Activated B cell treated with CpG ODN at 0.5 μM for 24 hours (primary cell): Measurements from ENCODE around the gene PRKN. TPM values are rescaled to one million over a fixed set of nuclear protein-coding genes. Genes with fewer than 3 reads are reported as not detected.

ENCODE experiments used
- ATAC-seq: fragments of 200-7000 bp; cut with Tn5 transposase; one replicate; pipeline ENCODE4 v1.10.0; 2021; ENCODE audit warnings: low read depth, mild to moderate bottlenecking, moderate library complexity
- CTCF ChIA-PET: fragments of 350-600 bp; sonication (Branson Sonifier 250); formaldehyde crosslinking; loops from one replicate; lab custom pipeline; 2021; ENCODE audit warnings: antibody characterized with exemption; lab: Charles Lee
- POLR2A ChIA-PET: fragments of 350-600 bp; sonication (Branson Sonifier 250); formaldehyde crosslinking; loops from one replicate; lab custom pipeline; 2021; ENCODE audit warnings: antibody characterized with exemption; lab: Charles Lee
- DNase-seq: peaks from one replicate; pipeline ENCODE4 v3.0.0; 2022
- H3K27ac Mint-ChIP-seq: one replicate; pipeline ENCODE4 v1.8.0; 2020; ENCODE audit warnings: mixed read lengths
- H3K27me3 Mint-ChIP-seq: one replicate; pipeline ENCODE4 v1.8.0; 2021; ENCODE audit warnings: mixed read lengths
- H3K36me3 Mint-ChIP-seq: one replicate; pipeline ENCODE4 v1.8.0; 2021; ENCODE audit warnings: low read depth, mixed read lengths
- H3K4me1 Mint-ChIP-seq: one replicate; pipeline ENCODE4 v1.8.0; 2021; ENCODE audit warnings: mixed read lengths
- H3K4me3 Mint-ChIP-seq: one replicate; pipeline ENCODE4 v1.8.0; 2020; ENCODE audit warnings: mild to moderate bottlenecking, mixed read lengths
- H3K9me3 Mint-ChIP-seq: one replicate; pipeline ENCODE4 v1.8.0; 2020; ENCODE audit warnings: mixed read lengths
- intact Hi-C: fragments of 100-400 bp; cut with micrococcal nuclease; formaldehyde crosslinking; loops from one replicate; pipeline ENCODE4 v1.15.1; 2024
- total RNA-seq: library from RNA; stranded (reverse); gene quantifications from 2 replicates; pipeline ENCODE4 v1.2.3, GENCODE V29; 2022
- TF ChIP-seq, protein P1 (sequence below): fragments of 200-600 bp; IDR thresholded peaks from one replicate; pipeline ENCODE4 v1.8.0; 2022; ENCODE audit warnings: antibody characterized with exemption, mild to moderate bottlenecking

The PRKN gene
- total RNA-seq, 1 donor from 2014 or later = 2.3 TPM

DNA sequence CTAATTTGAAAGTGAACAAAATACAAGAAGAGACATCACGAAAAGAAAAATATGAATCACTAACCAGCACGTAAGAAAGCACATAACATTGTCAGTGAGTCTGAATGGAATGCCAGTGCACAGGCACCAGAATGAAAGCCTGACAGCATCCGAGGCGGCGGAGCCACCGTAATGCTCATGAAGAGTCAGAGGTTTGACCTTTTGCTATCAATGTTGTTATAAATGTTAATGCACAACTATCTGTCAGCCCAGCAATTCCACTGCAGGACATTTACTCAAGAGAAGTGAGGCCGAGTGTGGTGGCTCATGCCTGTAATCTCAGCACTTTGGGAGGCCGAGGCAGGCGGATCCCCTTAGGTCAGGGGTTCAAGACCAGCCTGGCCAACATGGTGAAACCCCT is 562.1 kb downstream of the PRKN start:
- Mint-ChIP-seq H3K27me3 (no peaks in the 10 kb centered on the region), H3K27ac (no peak overlapping the region), H3K9me3 (peaks cover 2% of the 10 kb centered on the region), H3K36me3 (no peaks in the 10 kb centered on the region), H3K4me1 (no peaks in the 10 kb centered on the region), H3K4me3 (no peak overlapping the region)
- ATAC-seq = no peak
- TF ChIP-seq, protein P1, sequence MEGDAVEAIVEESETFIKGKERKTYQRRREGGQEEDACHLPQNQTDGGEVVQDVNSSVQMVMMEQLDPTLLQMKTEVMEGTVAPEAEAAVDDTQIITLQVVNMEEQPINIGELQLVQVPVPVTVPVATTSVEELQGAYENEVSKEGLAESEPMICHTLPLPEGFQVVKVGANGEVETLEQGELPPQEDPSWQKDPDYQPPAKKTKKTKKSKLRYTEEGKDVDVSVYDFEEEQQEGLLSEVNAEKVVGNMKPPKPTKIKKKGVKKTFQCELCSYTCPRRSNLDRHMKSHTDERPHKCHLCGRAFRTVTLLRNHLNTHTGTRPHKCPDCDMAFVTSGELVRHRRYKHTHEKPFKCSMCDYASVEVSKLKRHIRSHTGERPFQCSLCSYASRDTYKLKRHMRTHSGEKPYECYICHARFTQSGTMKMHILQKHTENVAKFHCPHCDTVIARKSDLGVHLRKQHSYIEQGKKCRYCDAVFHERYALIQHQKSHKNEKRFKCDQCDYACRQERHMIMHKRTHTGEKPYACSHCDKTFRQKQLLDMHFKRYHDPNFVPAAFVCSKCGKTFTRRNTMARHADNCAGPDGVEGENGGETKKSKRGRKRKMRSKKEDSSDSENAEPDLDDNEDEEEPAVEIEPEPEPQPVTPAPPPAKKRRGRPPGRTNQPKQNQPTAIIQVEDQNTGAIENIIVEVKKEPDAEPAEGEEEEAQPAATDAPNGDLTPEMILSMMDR = no peak
- POLR2A ChIA-PET = no interaction called here
- intact Hi-C loops = no loop called here
- CTCF ChIA-PET = no interaction called here
- DNase-seq = no peak

DNA sequence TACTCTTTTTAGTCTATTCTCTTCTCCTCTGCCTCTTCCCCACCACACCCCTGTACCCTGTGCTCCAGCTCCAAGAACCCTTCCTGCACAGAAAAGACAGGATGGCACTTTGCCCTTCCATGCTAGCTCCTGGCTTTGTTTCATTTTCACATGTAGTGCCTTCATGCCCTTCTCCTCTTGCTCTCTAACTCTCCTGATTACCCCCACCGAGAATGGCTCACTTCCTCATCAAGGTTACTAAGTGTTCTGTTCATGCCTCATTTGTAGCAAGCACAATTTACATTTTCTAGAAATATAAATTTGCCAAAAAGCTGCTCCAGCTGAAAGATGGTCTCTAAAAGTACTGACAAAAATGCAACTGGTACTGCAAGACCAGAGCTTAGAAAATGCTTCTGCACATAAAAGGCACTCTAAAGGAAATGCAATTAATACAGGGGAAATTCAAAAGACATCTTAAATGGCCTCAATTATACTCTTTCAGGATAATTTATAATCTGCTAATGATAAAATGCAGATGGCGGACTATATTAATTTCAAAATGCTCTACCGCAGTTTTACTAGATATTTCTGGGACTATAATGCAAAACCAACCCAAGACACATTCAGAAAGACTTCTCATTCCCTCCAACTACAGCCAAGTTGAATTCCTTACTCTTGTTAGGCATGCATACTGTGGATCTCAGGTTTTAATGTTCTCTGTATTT is 570.2 kb downstream of the PRKN start:
- POLR2A ChIA-PET = interaction anchor here (0.7 kb wide), 1 partner anchor 150 kb away, joined by 3 read pairs; no protein-coding TSS in a partner anchor
- Mint-ChIP-seq H3K27me3 (no peaks in the 10 kb centered on the region), H3K27ac (no peak overlapping the region), H3K4me1 (peaks cover 7% of the 10 kb centered on the region), H3K36me3 (no peaks in the 10 kb centered on the region), H3K9me3 (no peaks in the 10 kb centered on the region), H3K4me3 (peak overlapping the region; percentile 0)
- DNase-seq = no peak
- intact Hi-C loops = no loop called here
- TF ChIP-seq, protein P1 = no peak
- CTCF ChIA-PET = no interaction called here
- peak; percentile 54 for ATAC-seq

DNA sequence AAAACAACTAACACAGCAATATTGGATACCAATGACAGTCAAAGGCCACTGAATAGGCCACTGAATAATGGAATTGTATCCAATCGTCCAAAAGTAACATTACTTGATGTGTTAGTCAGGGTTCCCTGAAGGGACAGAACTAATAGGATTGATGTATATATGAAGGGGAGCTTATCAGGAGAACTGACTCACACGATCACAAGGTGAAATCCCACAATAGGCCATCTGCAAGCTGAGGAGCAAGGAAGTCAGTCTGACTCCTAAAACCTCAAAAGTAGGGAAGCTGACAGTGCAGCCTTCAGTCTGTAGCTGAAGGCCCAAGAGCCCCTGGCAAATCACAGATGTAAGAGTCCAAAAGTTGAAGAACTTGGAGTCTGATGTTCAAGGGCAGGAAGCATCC is 571.4 kb downstream of the PRKN start:
- H3K4me3 Mint-ChIP-seq = no peak overlapping the region

DNA sequence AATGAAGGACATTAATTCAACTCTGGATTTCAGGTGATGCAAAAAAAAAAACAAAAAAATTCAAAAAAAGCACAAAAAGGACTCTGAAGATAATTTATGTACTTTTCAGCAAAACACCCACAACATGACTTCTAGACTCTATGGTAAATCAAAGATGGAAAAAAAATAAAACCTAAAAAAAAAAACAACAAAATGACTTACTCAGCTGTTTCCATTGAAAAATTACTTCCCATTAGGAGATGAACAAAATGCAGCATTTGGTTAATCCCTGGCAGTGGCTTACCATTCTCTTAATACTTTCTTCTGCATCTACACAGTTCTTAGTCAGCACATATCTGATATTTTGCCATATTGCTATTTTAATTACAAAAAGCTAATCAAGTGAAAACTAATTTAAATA is 572.6 kb downstream of the PRKN start:
- H3K27me3 Mint-ChIP-seq = no peaks in the 10 kb centered on the region
- intact Hi-C loops = no loop called here
- ChIA-PET POLR2A (no interaction called here), CTCF (no interaction called here)
- TF ChIP-seq, protein P1 = no peak
- no peaks in the 10 kb centered on the region for H3K36me3 Mint-ChIP-seq
- no peaks in the 10 kb centered on the region for H3K9me3 Mint-ChIP-seq
- no peak overlapping the region for H3K27ac Mint-ChIP-seq
- no peak for DNase-seq
- ATAC-seq = no peak
- H3K4me3 Mint-ChIP-seq = no peak overlapping the region
- peaks cover 7% of the 10 kb centered on the region for H3K4me1 Mint-ChIP-seq

More for the DNA sequence above, 571.4 kb downstream of the PRKN start:
- Mint-ChIP-seq H3K27me3 (no peaks in the 10 kb centered on the region), H3K27ac (no peak overlapping the region), H3K4me1 (peaks cover 7% of the 10 kb centered on the region), H3K9me3 (no peaks in the 10 kb centered on the region), H3K36me3 (no peaks in the 10 kb centered on the region)
- ChIA-PET CTCF (no interaction called here), POLR2A (no interaction called here)
- intact Hi-C loops = no loop called here
- TF ChIP-seq, protein P1 = no peak
- ATAC-seq = no peak
- no peak for DNase-seq

DNA sequence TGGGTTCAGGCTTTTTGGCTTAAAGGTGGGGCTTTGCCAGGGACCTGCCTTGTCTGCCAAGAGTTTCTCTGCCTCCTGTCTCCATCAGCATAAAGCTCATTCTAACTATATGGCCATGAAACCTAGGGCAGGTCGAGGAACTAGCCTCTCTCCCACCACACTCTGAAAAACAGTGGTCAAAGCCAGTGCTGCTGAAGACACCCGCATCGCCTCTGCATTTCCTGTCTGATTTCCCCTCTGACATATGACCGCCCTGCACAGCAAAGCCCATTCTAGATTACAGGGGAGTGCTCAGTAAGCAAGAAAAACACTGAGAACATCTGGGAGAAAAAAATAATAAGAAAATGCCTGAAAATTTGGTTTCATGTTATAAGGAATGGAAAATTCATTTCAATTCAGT is 573.6 kb downstream of the PRKN start:
- ChIA-PET POLR2A (no interaction called here), CTCF (no interaction called here)
- Mint-ChIP-seq H3K9me3 (no peaks in the 10 kb centered on the region), H3K27me3 (no peaks in the 10 kb centered on the region), H3K27ac (no peak overlapping the region), H3K4me3 (no peak overlapping the region), H3K4me1 (peaks cover 7% of the 10 kb centered on the region), H3K36me3 (no peaks in the 10 kb centered on the region)
- TF ChIP-seq, protein P1 = no peak
- ATAC-seq (no peak), DNase-seq (no peak)
- intact Hi-C loops = no loop called here
